HG03378 (cell line): ENCODE data around the gene TJAP1.

Experiments used
- ATAC-seq: cut with Tn5 transposase; IDR thresholded peaks from one replicate; pipeline ENCODE4 v1.9.1; 2021; ENCODE audit warnings: mild to moderate bottlenecking, moderate library complexity; ENCODE audit not compliant: unreplicated experiment

The TJAP1 gene

GRCh38 chr6:43477235-43478007, at the start of gene TJAP1:
TSS of gene TJAP1 (plus strand) at chr6:43477570. CDS start at chr6:43499002, 21,432 bp downstream.
- no peak for ATAC-seq

GRCh38 chr6:43428112-43428570, 49.2 kb upstream of the TJAP1 start:
- ATAC-seq = no peak

GRCh38 chr6:43428874-43429273, 48.5 kb upstream of the TJAP1 start:
- ATAC-seq = no peak

GRCh38 chr6:43432009-43432945, 45.1 kb upstream of the TJAP1 start:
- no peak for ATAC-seq

GRCh38 chr6:43433148-43433547, 44.2 kb upstream of the TJAP1 start:
- no peak for ATAC-seq

GRCh38 chr6:43434001-43434840, 43.1 kb upstream of the TJAP1 start:
- no peak for ATAC-seq

GRCh38 chr6:43434943-43435342, 42.4 kb upstream of the TJAP1 start:
- no peak for ATAC-seq

GRCh38 chr6:43435682-43436437, 41.5 kb upstream of the TJAP1 start:
- ATAC-seq = no peak

GRCh38 chr6:43436577-43437282, 40.6 kb upstream of the TJAP1 start:
- ATAC-seq = no peak

- ATAC-seq = no peak
Observed at GRCh38 chr6:43437700-43438099, 39.7 kb upstream of the TJAP1 start.

- ATAC-seq = no peak
Observed at GRCh38 chr6:43442935-43443334, 34.4 kb upstream of the TJAP1 start.

GRCh38 chr6:43444036-43444435, 33.3 kb upstream of the TJAP1 start:
- no peak for ATAC-seq

- no peak for ATAC-seq
Observed at GRCh38 chr6:43444582-43444981, 32.8 kb upstream of the TJAP1 start.

- no peak for ATAC-seq
Observed at GRCh38 chr6:43445576-43445975, 31.8 kb upstream of the TJAP1 start.

GRCh38 chr6:43447604-43448003, 29.8 kb upstream of the TJAP1 start:
- no peak for ATAC-seq

- no peak for ATAC-seq
Observed at GRCh38 chr6:43448916-43449315, 28.5 kb upstream of the TJAP1 start.

- ATAC-seq = no peak
Observed at GRCh38 chr6:43450699-43451131, 26.7 kb upstream of the TJAP1 start.

- ATAC-seq = no peak
Observed at GRCh38 chr6:43451348-43451747, 26.0 kb upstream of the TJAP1 start.

GRCh38 chr6:43451939-43452338, 25.4 kb upstream of the TJAP1 start:
- no peak for ATAC-seq
